Suprapubic skin (tissue), 3 donors: ENCODE measurements around the gene HLA-A.
"Not testable (repeated sequence)": the region's sequence is repeated elsewhere in the genome, so short reads cannot be mapped to it uniquely, and the experiment has no call there.

Experiments
- POLR2A ChIP-seq, 2 donors: fragments of 450-650 bp; IDR thresholded peaks; one replicate each; pipeline ENCODE4 v1.6.1; 2017; ENCODE audit warnings: antibody characterized with exemption in 2 of 2, mild to moderate bottlenecking in 2 of 2, moderate library complexity in 2 of 2
- TF ChIP-seq, protein P1 (sequence below), 2 donors: fragments of 200-600 bp in 1 of 2; fragments of 450-650 bp in 1 of 2; sonication (generic) in 1 of 2; IDR thresholded peaks; one replicate each; pipeline ENCODE4 v1.5.1; 2016 to 2019; ENCODE audit warnings: antibody characterized with exemption in 2 of 2, mild to moderate bottlenecking in 1 of 2, moderate library complexity in 1 of 2

DNA sequence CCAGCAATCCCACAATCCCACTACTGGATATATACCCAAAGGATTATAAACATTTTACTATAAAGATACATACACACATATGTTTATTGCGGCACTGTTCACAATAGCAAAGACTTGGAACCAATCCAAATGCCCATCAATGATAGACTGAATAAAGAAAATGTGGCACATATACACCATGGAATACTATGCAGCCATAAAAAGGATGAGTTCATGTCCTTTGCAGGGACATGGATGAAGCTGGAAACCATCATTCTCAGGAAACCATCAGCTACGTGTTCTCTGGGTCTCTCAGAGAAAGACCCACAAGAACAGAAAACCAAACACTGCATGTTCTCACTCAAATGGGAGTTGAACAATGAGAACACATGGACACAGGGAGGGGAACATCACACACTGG lies 21.4 kb downstream of the HLA-A start:
- TF ChIP-seq, protein P1, sequence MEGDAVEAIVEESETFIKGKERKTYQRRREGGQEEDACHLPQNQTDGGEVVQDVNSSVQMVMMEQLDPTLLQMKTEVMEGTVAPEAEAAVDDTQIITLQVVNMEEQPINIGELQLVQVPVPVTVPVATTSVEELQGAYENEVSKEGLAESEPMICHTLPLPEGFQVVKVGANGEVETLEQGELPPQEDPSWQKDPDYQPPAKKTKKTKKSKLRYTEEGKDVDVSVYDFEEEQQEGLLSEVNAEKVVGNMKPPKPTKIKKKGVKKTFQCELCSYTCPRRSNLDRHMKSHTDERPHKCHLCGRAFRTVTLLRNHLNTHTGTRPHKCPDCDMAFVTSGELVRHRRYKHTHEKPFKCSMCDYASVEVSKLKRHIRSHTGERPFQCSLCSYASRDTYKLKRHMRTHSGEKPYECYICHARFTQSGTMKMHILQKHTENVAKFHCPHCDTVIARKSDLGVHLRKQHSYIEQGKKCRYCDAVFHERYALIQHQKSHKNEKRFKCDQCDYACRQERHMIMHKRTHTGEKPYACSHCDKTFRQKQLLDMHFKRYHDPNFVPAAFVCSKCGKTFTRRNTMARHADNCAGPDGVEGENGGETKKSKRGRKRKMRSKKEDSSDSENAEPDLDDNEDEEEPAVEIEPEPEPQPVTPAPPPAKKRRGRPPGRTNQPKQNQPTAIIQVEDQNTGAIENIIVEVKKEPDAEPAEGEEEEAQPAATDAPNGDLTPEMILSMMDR (IDR thresholded peaks at IDR 0.05), result not testable (repeated sequence)
- not testable (repeated sequence) for TF ChIP-seq POLR2A (IDR thresholded peaks at IDR 0.05)
